ENCODE measurements around the gene CAMTA1. TPM values are rescaled to one million over a fixed set of nuclear protein-coding genes. Genes with fewer than 3 reads are reported as not detected.

Gene CAMTA1
- total and polyA plus RNA-seq, 8 donors: 13.0 to 54.2 (median 23.6) TPM

DNA sequence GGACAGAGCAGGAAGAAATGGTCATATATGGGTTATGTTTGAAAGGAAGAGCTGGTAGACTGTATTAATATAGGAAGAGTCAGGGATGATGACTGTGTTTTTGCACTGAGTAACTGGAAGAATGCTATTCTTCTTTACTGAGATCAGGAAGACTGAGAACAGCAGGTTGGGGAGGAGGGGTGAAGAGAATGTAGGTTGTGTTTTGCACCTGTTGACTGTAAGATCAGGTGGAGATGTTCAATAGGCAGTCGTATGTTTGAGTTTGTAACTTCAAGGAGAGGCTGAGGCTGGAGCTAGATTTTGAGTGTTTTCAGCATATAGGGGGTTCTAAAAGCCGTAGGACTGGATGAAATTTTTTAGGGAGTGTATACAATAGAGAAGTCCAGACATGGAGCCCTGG lies 97.2 kb downstream of the CAMTA1 start:
- intact Hi-C loops (cut with DNase I): loop anchor here in 1 of 3 donors (10.0 kb wide), 1 partner anchor 158 kb away; no protein-coding TSS in a partner anchor
- peaks cover 0 to 3% (median 0%) of the 10 kb centered on the region in 3 donors for H3K4me1 ChIP-seq
- no peaks in the 10 kb centered on the region for H3K9me3 ChIP-seq
- TF ChIP-seq, protein P1, sequence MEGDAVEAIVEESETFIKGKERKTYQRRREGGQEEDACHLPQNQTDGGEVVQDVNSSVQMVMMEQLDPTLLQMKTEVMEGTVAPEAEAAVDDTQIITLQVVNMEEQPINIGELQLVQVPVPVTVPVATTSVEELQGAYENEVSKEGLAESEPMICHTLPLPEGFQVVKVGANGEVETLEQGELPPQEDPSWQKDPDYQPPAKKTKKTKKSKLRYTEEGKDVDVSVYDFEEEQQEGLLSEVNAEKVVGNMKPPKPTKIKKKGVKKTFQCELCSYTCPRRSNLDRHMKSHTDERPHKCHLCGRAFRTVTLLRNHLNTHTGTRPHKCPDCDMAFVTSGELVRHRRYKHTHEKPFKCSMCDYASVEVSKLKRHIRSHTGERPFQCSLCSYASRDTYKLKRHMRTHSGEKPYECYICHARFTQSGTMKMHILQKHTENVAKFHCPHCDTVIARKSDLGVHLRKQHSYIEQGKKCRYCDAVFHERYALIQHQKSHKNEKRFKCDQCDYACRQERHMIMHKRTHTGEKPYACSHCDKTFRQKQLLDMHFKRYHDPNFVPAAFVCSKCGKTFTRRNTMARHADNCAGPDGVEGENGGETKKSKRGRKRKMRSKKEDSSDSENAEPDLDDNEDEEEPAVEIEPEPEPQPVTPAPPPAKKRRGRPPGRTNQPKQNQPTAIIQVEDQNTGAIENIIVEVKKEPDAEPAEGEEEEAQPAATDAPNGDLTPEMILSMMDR (IDR thresholded peaks at IDR 0.05): no peak
- no peak overlapping the region for H3K4me3 ChIP-seq
- DNase-seq: no peak
- no peaks in the 10 kb centered on the region for H3K36me3 ChIP-seq
- no peak for FAIRE-seq
- no peaks in the 10 kb centered on the region for H3K27me3 ChIP-seq
- H3K27ac ChIP-seq: no peak overlapping the region
- WGBS, 2 donors: 83 to 85% methylated on average over 2 of the region's 2 CpGs
- no peak for ATAC-seq

DNA sequence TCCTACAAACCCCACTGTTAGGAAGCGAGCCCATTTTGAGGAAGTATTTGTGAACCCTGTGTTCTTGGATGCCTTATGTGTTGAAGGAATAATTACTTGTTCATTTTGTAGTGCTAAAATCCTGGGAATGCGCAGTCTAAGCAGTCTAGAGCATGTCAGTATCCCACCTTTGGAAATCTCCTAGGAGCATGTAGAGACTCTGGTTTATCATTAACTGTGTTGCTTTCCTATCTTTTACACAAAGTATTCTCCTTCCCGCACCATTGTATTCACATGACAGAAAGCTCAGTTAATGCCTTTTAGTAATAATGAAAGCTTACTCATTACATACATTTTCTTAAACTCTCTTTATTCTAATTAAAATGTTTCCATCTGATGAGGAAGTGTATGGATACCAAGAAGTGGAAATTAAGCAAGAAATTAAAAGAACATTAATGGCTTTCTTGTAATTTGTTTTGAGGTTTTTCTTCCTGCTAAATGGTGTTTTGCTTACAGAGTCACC lies 99.4 kb downstream of the CAMTA1 start:
- Histone ChIP-seq H3K4me3 (no peak overlapping the region), H3K27ac (no peak overlapping the region), H3K4me1 (peaks cover 0 to 3% (median 0%) of the 10 kb centered on the region in 3 donors), H3K27me3 (no peaks in the 10 kb centered on the region), H3K36me3 (no peaks in the 10 kb centered on the region), H3K9me3 (no peaks in the 10 kb centered on the region)
- ATAC-seq (peak in 3 of 4 donors; percentile 25 to 55 (median 53)), FAIRE-seq (no peak), DNase-seq (no peak)
- TF ChIP-seq, protein P1 (IDR thresholded peaks at IDR 0.05): no peak
- intact Hi-C loops (cut with DNase I): loop anchor here in 1 of 3 donors (10.0 kb wide), 1 partner anchor 160 kb away; no protein-coding TSS in a partner anchor
- WGBS, 2 donors: 64 to 67% methylated on average over 3 of the region's 3 CpGs

GRCh38 chr1:6885426-6885825 lies 100.2 kb downstream of the CAMTA1 start:
- WGBS, 2 donors: 89 to 96% methylated on average over 2 of the region's 2 CpGs
- ATAC-seq: no peak
- Histone ChIP-seq H3K9me3 (no peaks in the 10 kb centered on the region), H3K27me3 (no peaks in the 10 kb centered on the region), H3K4me1 (peaks cover 0 to 3% (median 0%) of the 10 kb centered on the region in 3 donors), H3K4me3 (no peak overlapping the region), H3K36me3 (no peaks in the 10 kb centered on the region), H3K27ac (no peak overlapping the region)
- intact Hi-C loops (cut with DNase I): loop anchor here in 1 of 3 donors (10.0 kb wide), 1 partner anchor 161 kb away; no protein-coding TSS in a partner anchor
- FAIRE-seq: no peak
- TF ChIP-seq, protein P1 (IDR thresholded peaks at IDR 0.05): no peak
- DNase-seq: no peak

- H3K36me3 ChIP-seq: no peaks in the 10 kb centered on the region
- H3K9me3 ChIP-seq: no peaks in the 10 kb centered on the region
- DNase-seq: no peak
- H3K4me1 ChIP-seq: peaks cover 0 to 3% (median 0%) of the 10 kb centered on the region in 3 donors
- no peak for ATAC-seq
- TF ChIP-seq, protein P1 (IDR thresholded peaks at IDR 0.05): no peak
- FAIRE-seq: no peak
- 92 to 98% methylated on average over 2 of the region's 2 CpGs for WGBS, 2 donors
- no peak overlapping the region for H3K4me3 ChIP-seq
- intact Hi-C loops (cut with DNase I): loop anchor here in 1 of 3 donors (10.0 kb wide), 1 partner anchor 162 kb away; no protein-coding TSS in a partner anchor
- no peak overlapping the region for H3K27ac ChIP-seq
- no peaks in the 10 kb centered on the region for H3K27me3 ChIP-seq
Measured at GRCh38 chr1:6886523-6886922, 101.3 kb downstream of the CAMTA1 start.

GRCh38 chr1:6888268-6888667 lies 103.0 kb downstream of the CAMTA1 start:
- FAIRE-seq (no peak), ATAC-seq (no peak), DNase-seq (no peak)
- intact Hi-C loops (cut with DNase I): loop anchor here in 1 of 3 donors (10.0 kb wide), 1 partner anchor 163 kb away; no protein-coding TSS in a partner anchor
- TF ChIP-seq, protein P1 (IDR thresholded peaks at IDR 0.05): no peak
- no peak overlapping the region for H3K27ac ChIP-seq
- no peaks in the 10 kb centered on the region for H3K27me3 ChIP-seq
- 72 to 87% methylated on average over 3 of the region's 3 CpGs for WGBS, 2 donors
- H3K9me3 ChIP-seq: no peaks in the 10 kb centered on the region
- no peak overlapping the region for H3K4me3 ChIP-seq
- no peaks in the 10 kb centered on the region for H3K36me3 ChIP-seq
- H3K4me1 ChIP-seq: peaks cover 0 to 3% (median 0%) of the 10 kb centered on the region in 3 donors
